Subcutaneous adipose tissue (tissue), 4 donors: ENCODE results near the gene ZBTB49. TPM values are rescaled to one million over a fixed set of nuclear protein-coding genes. Genes with fewer than 3 reads are reported as not detected.

ENCODE experiments used
- total RNA-seq, 4 donors: library from RNA; depleted of rRNA; stranded (reverse); fragments of >200 nt; gene quantifications; one replicate each; pipeline ENCODE4 v1.1.0, GENCODE V29; 2016
- TF ChIP-seq, protein P1 (sequence below): fragments of 450-650 bp; IDR thresholded peaks from one replicate; pipeline ENCODE4 v1.5.1; 2016; ENCODE audit warnings: low read depth, mild to moderate bottlenecking, control low read depth, antibody characterized with exemption, moderate library complexity

ZBTB49 gene
- total RNA-seq, 4 donors from 2014 or later: 1.9 to 7.0 (median 4.0) TPM

DNA sequence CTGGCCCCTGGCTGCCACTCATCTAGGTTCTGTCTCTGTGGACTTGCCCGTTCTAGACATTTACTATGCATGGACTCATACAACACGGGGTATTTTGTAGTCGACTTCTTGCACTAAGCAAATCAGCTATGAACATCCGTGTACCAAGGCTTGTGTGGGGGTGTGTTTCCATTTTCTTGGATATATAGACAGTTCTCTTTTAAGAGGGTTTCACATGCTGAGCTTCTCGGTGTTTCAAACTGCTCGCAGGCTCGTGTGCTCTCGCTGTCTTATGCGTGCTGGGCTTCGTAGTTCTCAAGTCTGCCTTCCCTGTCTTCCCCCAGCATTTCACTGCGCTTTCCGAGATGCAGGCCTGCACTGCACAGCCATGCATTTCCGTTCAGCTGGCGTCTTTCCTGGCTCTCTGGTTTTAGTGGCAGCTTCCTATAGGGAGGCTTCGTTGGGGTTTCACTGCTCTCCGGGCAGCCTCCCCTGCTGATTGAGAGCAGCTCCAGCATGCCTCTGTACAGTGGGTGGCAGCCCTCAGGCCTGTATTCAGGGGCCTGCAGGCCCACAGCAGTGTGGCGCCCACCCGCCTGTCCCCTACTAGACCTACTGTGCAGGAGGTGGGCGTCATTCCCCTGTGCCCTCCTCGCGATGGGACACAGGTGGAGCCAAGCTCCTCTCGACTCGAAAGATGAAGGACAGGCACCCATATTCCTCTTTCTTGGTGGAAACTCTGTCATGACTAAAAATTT is 27.6 kb downstream of the ZBTB49 start:
- TF ChIP-seq, protein P1, sequence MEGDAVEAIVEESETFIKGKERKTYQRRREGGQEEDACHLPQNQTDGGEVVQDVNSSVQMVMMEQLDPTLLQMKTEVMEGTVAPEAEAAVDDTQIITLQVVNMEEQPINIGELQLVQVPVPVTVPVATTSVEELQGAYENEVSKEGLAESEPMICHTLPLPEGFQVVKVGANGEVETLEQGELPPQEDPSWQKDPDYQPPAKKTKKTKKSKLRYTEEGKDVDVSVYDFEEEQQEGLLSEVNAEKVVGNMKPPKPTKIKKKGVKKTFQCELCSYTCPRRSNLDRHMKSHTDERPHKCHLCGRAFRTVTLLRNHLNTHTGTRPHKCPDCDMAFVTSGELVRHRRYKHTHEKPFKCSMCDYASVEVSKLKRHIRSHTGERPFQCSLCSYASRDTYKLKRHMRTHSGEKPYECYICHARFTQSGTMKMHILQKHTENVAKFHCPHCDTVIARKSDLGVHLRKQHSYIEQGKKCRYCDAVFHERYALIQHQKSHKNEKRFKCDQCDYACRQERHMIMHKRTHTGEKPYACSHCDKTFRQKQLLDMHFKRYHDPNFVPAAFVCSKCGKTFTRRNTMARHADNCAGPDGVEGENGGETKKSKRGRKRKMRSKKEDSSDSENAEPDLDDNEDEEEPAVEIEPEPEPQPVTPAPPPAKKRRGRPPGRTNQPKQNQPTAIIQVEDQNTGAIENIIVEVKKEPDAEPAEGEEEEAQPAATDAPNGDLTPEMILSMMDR: no peak

DNA sequence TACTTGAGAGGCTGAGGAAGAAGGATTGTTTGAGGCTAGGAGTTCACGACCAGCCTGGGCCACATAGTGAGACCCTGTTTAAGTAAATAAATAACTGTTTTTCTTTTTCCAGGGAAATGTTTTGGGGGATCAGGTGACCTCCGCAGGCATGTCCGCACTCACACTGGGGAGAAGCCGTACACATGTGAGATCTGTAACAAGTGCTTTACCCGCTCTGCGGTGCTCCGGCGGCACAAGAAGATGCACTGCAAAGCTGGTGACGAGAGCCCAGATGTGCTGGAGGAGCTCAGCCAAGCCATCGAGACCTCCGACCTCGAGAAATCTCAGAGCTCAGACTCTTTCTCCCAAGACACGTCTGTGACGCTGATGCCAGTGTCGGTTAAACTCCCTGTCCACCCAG is 30.5 kb downstream of the ZBTB49 start:
- TF ChIP-seq, protein P1: no peak

DNA sequence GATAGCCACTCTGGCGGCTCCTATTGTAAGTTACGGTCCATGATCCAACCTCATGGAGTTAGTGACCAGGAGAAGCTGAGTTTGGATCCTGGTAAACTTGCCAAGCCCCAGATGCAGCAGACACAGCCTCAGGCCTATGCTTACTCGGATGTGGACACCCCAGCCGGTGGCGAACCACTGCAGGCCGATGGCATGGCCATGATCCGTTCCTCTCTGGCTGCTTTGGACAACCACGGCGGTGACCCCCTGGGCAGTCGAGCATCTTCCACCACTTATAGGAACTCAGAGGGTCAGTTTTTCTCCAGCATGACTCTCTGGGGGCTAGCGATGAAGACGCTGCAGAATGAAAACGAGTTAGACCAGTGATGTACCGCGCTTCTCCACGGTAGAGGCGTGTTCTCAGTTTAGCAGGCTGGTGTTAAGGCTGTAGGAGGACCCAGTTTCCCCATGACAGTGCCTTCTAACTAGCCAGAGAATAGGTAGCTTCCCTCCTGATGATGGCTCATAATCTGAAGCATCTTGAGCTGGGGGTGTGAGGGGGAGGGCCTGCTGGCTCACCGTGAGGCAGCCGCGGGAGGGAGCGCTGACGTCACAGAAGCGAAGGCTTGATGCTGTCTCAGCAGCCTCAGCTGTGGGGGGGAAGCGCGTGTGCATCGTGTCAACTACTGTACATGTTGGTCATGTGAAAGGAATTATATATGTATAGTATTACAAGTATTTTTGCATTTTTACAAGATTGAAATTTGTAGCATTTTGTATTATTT is 31.1 kb downstream of the ZBTB49 start:
- TF ChIP-seq, protein P1: no peak

GRCh38 chr4:4321951-4322688 is 32.1 kb downstream of the ZBTB49 start:
- TF ChIP-seq, protein P1: no peak

DNA sequence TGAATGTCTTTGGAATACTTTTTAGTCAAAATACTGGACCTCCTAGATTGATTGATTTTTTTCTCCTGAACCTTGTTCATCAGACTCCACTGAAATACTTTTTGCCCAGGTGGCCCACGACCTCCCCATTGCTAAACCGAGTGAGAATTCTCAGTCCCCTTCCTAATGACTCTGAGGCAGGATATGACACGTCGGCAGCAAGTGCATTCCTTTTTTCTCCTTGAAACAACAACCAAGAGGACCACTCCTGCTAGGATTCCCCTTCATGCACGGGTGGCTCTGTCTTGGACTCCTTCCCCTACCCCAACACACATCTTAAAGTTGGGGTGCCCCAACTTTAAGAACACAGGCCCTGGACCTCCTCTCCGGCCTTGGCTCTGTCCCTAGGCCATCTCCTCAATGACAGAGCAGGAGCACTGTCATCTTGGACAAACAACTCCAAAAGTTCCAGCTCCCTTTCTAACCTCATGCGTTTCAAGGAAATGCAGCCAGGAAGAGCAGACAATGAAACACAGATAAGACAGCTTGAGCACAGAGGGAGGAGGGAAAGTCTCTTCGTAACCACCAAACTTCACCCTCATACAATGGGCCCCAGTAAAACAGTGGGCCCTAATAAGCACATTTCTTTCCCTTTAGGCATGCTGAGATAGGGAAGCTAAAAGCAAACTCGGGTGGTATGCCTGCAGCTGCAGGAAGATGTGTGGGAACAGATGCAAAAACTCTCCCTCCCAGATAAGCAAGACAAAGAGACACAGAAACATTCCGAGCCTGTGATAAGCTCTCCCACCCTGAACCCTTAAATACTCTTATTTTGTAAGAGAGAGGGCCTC is 33.9 kb downstream of the ZBTB49 start:
- TF ChIP-seq, protein P1: no peak

DNA sequence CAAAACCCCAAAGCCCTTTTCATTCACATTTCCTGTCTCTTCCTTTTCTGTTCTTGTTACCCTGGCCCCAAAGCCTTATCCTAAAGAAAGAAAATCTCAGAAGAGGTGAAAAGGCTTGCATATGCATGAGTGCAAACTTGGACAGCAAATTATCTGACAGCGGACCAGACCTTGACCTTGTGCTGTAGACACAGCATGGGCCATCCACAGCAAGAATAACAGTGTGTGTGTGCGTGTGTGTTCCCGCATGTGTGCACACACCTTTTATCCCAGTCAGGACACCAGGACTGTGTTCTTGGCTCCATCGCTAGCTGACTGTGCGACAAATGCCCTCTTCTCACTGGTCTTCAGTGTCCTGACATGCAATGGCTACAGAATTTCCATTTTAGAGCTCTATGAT is 35.3 kb downstream of the ZBTB49 start:
- TF ChIP-seq, protein P1: no peak
